K562 (cell line): Measurements from ENCODE around the gene ZNF107. TPM values are rescaled to one million over a fixed set of nuclear protein-coding genes. Genes with fewer than 3 reads are reported as not detected.

Experiments used
- CCAR2 ChIP-seq: fragments of 200-400 bp; formaldehyde crosslinking; IDR thresholded peaks from 2 replicates; pipeline ENCODE4 v1.6.1; 2017; ENCODE audit warnings: mild to moderate bottlenecking, low read depth, low read length
- GABPB2 ChIP-seq: fragments of 250-450 bp; sonication (Bioruptor Pico); conservative IDR thresholded peaks from 2 replicates; pipeline ENCODE4 v1.5.1; 2021; ENCODE audit warnings: mild to moderate bottlenecking
- HDAC3 ChIP-seq: fragments of 450-650 bp; IDR thresholded peaks from 2 replicates; pipeline ENCODE4 v1.6.1; 2018; ENCODE audit warnings: borderline replicate concordance, mild to moderate bottlenecking, moderate library complexity; ENCODE audit not compliant: partially characterized antibody
- KHSRP ChIP-seq: fragments of 450-650 bp; IDR thresholded peaks from 2 replicates; pipeline ENCODE4 v1.6.1; 2017
- KLF13 ChIP-seq: fragments of 450-650 bp; IDR thresholded peaks from 2 replicates; pipeline ENCODE4 v1.6.1; 2016; ENCODE audit warnings: missing genetic modification characterization, low read depth, mild to moderate bottlenecking, missing compliant biosample characterization, moderate library complexity, borderline replicate concordance
- MAFF ChIP-seq: IDR thresholded peaks from 2 replicates; pipeline ENCODE4 v1.6.1; 2012; ENCODE audit warnings: low read length, improper control_type of control experiment
- NFXL1 ChIP-seq: fragments of 450-650 bp; formaldehyde crosslinking; IDR thresholded peaks from 2 replicates; pipeline ENCODE4 v1.4.0; 2021; ENCODE audit warnings: mild to moderate bottlenecking
- NR4A1 ChIP-seq, 2 experiments: fragments of 250-450 bp in 1 of 2; fragments of 450-650 bp in 1 of 2; sonication (Bioruptor Pico) in 1 of 2; IDR thresholded peaks; 2 replicates each; pipeline versions ENCODE4 v1.4.0 to v1.6.1; 2016 to 2020; ENCODE audit warnings: mild to moderate bottlenecking in 2 of 2, missing compliant biosample characterization in 1 of 2, missing genetic modification characterization in 1 of 2, moderate library complexity in 1 of 2
- PYGO2 ChIP-seq: fragments of 450-650 bp; IDR thresholded peaks from 2 replicates; pipeline ENCODE4 v1.6.1; 2016; ENCODE audit warnings: mild to moderate bottlenecking, missing genetic modification characterization, moderate library complexity, missing compliant biosample characterization
- RBM14 ChIP-seq: fragments of 200-400 bp; formaldehyde crosslinking; IDR thresholded peaks from 2 replicates; pipeline ENCODE4 v1.6.1; 2018; ENCODE audit warnings: low read depth, mild to moderate bottlenecking, low read length, moderate library complexity, borderline replicate concordance; ENCODE audit not compliant: insufficient read depth
- SIN3B ChIP-seq: fragments of 450-650 bp; IDR thresholded peaks from 2 replicates; pipeline ENCODE4 v1.6.1; 2017; ENCODE audit warnings: low read depth, mild to moderate bottlenecking, moderate library complexity
- SMARCA4 ChIP-seq: fragments of 450-650 bp; IDR thresholded peaks from 2 replicates; pipeline ENCODE4 v1.6.1; 2016
- SOX6 ChIP-seq: fragments of 450-650 bp; IDR thresholded peaks from 2 replicates; pipeline ENCODE4 v1.6.1; 2014; ENCODE audit warnings: mild to moderate bottlenecking
- TEAD1 ChIP-seq, 2 experiments: fragments of 450-650 bp in 1 of 2; sonication (generic) in 1 of 2; formaldehyde crosslinking; IDR thresholded peaks; 2 replicates each; pipeline versions ENCODE4 v1.4.0 to v1.8.0; 2020 to 2022; ENCODE audit warnings: mild to moderate bottlenecking in 2 of 2, missing genetic modification reagents in 1 of 2
- ZEB2 ChIP-seq: fragments of 450-650 bp; IDR thresholded peaks from 2 replicates; pipeline ENCODE4 v1.6.1; 2016
- ZNF174 ChIP-seq: fragments of 250-450 bp; sonication (Bioruptor Pico); IDR thresholded peaks from 2 replicates; pipeline ENCODE4 v1.4.0; 2020; ENCODE audit warnings: mild to moderate bottlenecking
- ZNF311 ChIP-seq: fragments of 250-450 bp; sonication (Bioruptor Pico); IDR thresholded peaks from 2 replicates; pipeline ENCODE4 v1.4.0; 2020; ENCODE audit warnings: mild to moderate bottlenecking, moderate library complexity
- polyA plus RNA-seq, 8 experiments: library from polyadenylated mRNA; depleted of rRNA in 4 of 8; stranded (reverse) in 5 of 8; unstranded in 3 of 8; fragments of >200 nt; fragmentation: Nextera tagmentation in 2 of 8; fragmentation: Illumina TruSeq in 1 of 8; extraction: Ambion mirVana in 2 of 8; extraction: Trizol in 1 of 8; gene quantifications; 2 replicates each; pipeline versions ENCODE4 v1.2.1 to v1.2.3, GENCODE V29; 2011 to 2014; ENCODE audit warnings: inconsistent platforms in 1 of 8, missing spikeins in 1 of 8
- total RNA-seq, 7 experiments: library from RNA; depleted of rRNA in 6 of 7; stranded (reverse); fragments of >200 nt in 6 of 7; fragmentation: Illumina TruSeq in 2 of 7; extraction: Trizol in 2 of 7; gene quantifications; 2 replicates each; pipeline versions ENCODE4 v1.2.1 to v1.2.3, GENCODE V29; 2011 to 2021; ENCODE audit warnings: low replicate concordance in 1 of 7

ZNF107 gene
- total and polyA plus RNA-seq, 9 of the 15 experiments (the other 6 are each of a cell fraction or from before 2014, with no cell fraction given) = 2.4 to 14.2 (median 7.9) TPM

- TF ChIP-seq RBM14 = no peak
- no peak for TF ChIP-seq SIN3B
- no peak for TF ChIP-seq NR4A1 (CRISPR knock-in tag; IDR thresholded peaks at IDR 0.05)
- no peak for TF ChIP-seq NR4A1 (tag; IDR thresholded peaks at IDR 0.05)
- no peak for TF ChIP-seq ZNF174 (CRISPR knock-in tag)
- TF ChIP-seq CCAR2 = no peak
- TF ChIP-seq PYGO2 (tag) = no peak
- TF ChIP-seq MAFF = peak; percentile 61; the same call in 1 of the 2 replicates
- no peak for TF ChIP-seq GABPB2 (CRISPR knock-in tag)
- TF ChIP-seq TEAD1 (CRISPR knock-in tag; IDR thresholded peaks at IDR 0.05) = no peak
- TF ChIP-seq KLF13 (tag) = no peak
- TF ChIP-seq ZNF311 (CRISPR knock-in tag) = no peak
- TF ChIP-seq NFXL1 (CRISPR knock-in tag) = no peak
- peak; percentile 61; the same call in 1 of the 2 replicates for TF ChIP-seq SMARCA4
- peak; percentile 56; the same call in 1 of the 2 replicates for TF ChIP-seq SOX6
- TF ChIP-seq KHSRP = no peak
- TF ChIP-seq ZEB2 = no peak
- no peak for TF ChIP-seq HDAC3
Measured at GRCh38 chr7:64744680-64745079, 78.7 kb downstream of the ZNF107 start (continued).
